ENCODE results near the gene NIPAL4. TPM values are rescaled to one million over a fixed set of nuclear protein-coding genes. Genes with fewer than 3 reads are reported as not detected.

The NIPAL4 gene
- total and polyA plus RNA-seq, 9 donors = 0.08 to 1.0 (median 0.34) TPM

DNA sequence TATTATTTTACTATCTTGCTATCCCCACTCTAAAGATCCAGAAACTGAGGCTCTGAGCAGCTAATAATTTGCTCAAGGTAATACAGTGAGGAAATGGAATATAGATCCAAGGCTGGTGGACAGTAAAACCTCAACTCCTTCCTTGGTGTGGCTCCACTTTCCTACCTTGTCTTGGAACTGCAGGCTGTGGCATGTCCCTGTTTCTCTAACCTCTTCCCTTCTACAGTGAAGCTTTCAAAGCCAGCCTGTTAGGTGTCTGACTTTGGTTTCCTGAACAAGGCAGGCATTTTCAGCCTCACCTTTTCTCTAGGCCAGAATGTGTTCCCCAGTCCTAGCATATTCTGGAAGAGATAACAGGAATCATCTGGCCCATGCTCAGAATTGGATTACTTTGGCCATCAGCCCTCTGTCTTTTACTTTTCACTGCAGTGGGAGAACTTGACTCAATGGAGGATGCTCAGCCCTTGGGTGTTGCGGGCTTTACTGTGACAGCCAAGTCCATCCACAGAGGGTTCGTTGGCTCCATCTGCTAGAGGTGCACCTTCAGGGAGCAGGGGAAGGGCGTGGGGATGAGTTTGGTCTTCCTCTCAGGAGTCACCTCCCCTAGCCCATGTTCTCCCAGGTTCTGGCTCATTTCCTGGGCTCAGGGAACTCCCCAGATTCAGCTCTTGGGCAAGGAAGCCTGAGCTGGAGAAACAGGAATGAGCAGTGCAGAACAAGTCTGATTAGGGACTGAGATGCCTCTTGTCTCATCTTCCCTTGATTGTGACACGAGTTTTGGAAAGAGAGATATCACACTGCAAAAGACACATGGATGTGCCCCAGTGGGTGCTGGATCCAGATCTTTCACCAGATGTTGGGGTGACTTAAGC, 1.1 kb downstream of the NIPAL4 start:
- 69% methylated on average over 3 of the region's 4 CpGs for WGBS (ENCODE audit: insufficient coverage)
- no peaks in the 10 kb centered on the region for H3K36me3 ChIP-seq (ENCODE audit: control insufficient read depth, insufficient read depth, low read length)
- no peak overlapping the region for H3K4me3 ChIP-seq (ENCODE audit: low read length)
- peaks cover 9% of the 10 kb centered on the region for H3K4me1 ChIP-seq (ENCODE audit: control insufficient read depth, insufficient read depth, low read length)
- no peak overlapping the region for H3K27ac ChIP-seq (ENCODE audit: low read length)
- no peaks in the 10 kb centered on the region for H3K9me3 ChIP-seq (replicated peaks; ENCODE audit: control insufficient read depth, low read depth, low read length)
- H3K27me3 ChIP-seq (ENCODE audit: control insufficient read depth, insufficient read depth, low read length) = peaks cover 25% of the 10 kb centered on the region
- no peak for DNase-seq

- no peaks in the 10 kb centered on the region for H3K36me3 ChIP-seq (ENCODE audit: control insufficient read depth, insufficient read depth, low read length)
- H3K27ac ChIP-seq (ENCODE audit: low read length) = no peak overlapping the region
- H3K9me3 ChIP-seq (replicated peaks; ENCODE audit: control insufficient read depth, low read depth, low read length) = no peaks in the 10 kb centered on the region
- no peak overlapping the region for H3K4me3 ChIP-seq (ENCODE audit: low read length)
- WGBS (ENCODE audit: insufficient coverage) = 95% methylated on average over 7 of the region's 8 CpGs
- H3K4me1 ChIP-seq (ENCODE audit: control insufficient read depth, insufficient read depth, low read length) = peaks cover 9% of the 10 kb centered on the region
- no peak for DNase-seq
- peaks cover 25% of the 10 kb centered on the region for H3K27me3 ChIP-seq (ENCODE audit: control insufficient read depth, insufficient read depth, low read length)
Measured at GRCh38 chr5:157463081-157463480, 3.1 kb downstream of the NIPAL4 start.

GRCh38 chr5:157463621-157464518, 3.9 kb downstream of the NIPAL4 start:
- Histone ChIP-seq H3K27me3 (ENCODE audit: control insufficient read depth, insufficient read depth, low read length) (peaks cover 25% of the 10 kb centered on the region), H3K9me3 (replicated peaks; ENCODE audit: control insufficient read depth, low read depth, low read length) (no peaks in the 10 kb centered on the region), H3K27ac (ENCODE audit: low read length) (no peak overlapping the region), H3K36me3 (ENCODE audit: control insufficient read depth, insufficient read depth, low read length) (no peaks in the 10 kb centered on the region), H3K4me1 (ENCODE audit: control insufficient read depth, insufficient read depth, low read length) (peaks cover 9% of the 10 kb centered on the region), H3K4me3 (ENCODE audit: low read length) (no peak overlapping the region)
- no peak for DNase-seq
- 59% methylated on average over 6 of the region's 9 CpGs for WGBS (ENCODE audit: insufficient coverage)

DNA sequence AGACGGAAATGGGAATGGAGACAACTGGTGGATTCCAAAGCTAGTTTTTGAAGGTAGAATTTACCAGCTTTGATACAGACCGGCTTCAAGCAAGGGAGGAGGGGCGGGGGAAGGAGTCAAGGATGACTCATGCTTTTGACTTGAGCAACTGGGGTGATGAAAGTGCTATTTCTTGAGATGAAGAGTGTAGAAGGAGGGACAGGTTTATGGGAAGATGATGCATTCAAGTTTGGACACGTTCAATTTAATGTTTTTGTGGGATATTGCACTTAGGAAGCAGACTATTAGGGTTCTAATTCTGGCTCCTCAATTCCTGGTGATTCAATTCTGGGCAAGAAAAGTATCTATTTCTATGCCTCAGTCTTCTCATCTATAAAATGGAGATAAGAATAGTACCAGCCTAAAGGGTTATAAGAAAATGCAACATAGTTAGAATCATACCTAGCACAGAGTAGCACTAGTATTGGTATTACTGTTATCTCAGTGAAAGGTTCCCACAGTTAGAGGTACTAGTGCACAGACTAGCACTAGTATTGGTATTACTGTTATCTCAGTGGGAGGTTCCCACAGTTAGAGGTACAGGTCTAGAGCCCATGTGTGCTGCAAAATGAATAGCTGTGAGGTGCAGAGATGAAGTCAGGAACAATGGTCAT, 4.6 kb downstream of the NIPAL4 start:
- 26% methylated on average over 4 of the region's 4 CpGs for WGBS (ENCODE audit: insufficient coverage)
- no peak for DNase-seq

GRCh38 chr5:157468293-157468965, 8.4 kb downstream of the NIPAL4 start:
- no peaks in the 10 kb centered on the region for H3K9me3 ChIP-seq (replicated peaks; ENCODE audit: control insufficient read depth, low read depth, low read length)
- peaks cover 8% of the 10 kb centered on the region for H3K4me1 ChIP-seq (ENCODE audit: control insufficient read depth, insufficient read depth, low read length)
- H3K27me3 ChIP-seq (ENCODE audit: control insufficient read depth, insufficient read depth, low read length) = no peaks in the 10 kb centered on the region
- WGBS (ENCODE audit: insufficient coverage) = 85% methylated on average over 13 of the region's 13 CpGs
- H3K4me3 ChIP-seq (ENCODE audit: low read length) = no peak overlapping the region
- H3K27ac ChIP-seq (ENCODE audit: low read length) = no peak overlapping the region
- peaks cover 2% of the 10 kb centered on the region for H3K36me3 ChIP-seq (ENCODE audit: control insufficient read depth, insufficient read depth, low read length)
- DNase-seq = no peak

More for the DNA sequence above, 4.6 kb downstream of the NIPAL4 start:
- Histone ChIP-seq H3K4me3 (ENCODE audit: low read length) (no peak overlapping the region), H3K36me3 (ENCODE audit: control insufficient read depth, insufficient read depth, low read length) (no peaks in the 10 kb centered on the region), H3K9me3 (replicated peaks; ENCODE audit: control insufficient read depth, low read depth, low read length) (no peaks in the 10 kb centered on the region), H3K27ac (ENCODE audit: low read length) (no peak overlapping the region), H3K4me1 (ENCODE audit: control insufficient read depth, insufficient read depth, low read length) (peaks cover 9% of the 10 kb centered on the region), H3K27me3 (ENCODE audit: control insufficient read depth, insufficient read depth, low read length) (peaks cover 24% of the 10 kb centered on the region)

DNA sequence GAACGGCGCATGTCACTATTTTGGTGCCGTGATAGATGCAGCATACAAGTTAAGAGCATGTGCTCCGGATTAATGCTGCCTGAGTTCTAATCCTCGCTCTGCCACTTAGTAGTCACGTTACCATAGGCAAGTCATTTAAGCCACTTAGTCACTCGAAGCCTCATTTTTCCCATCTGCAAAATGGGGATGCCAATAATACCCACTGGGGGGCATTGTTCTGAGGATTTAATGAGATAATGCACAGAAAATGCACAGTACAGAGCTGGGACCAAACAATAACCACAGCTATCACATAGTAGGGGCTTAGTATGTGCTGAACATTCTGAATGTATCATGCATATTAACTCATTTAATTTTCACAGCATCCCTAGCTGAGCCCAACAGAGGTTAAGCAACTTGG, 9.1 kb downstream of the NIPAL4 start:
- no peak for DNase-seq
- Histone ChIP-seq H3K9me3 (replicated peaks; ENCODE audit: control insufficient read depth, low read depth, low read length) (no peaks in the 10 kb centered on the region), H3K36me3 (ENCODE audit: control insufficient read depth, insufficient read depth, low read length) (peaks cover 2% of the 10 kb centered on the region), H3K4me1 (ENCODE audit: control insufficient read depth, insufficient read depth, low read length) (peaks cover 12% of the 10 kb centered on the region), H3K27ac (ENCODE audit: low read length) (no peak overlapping the region), H3K4me3 (ENCODE audit: low read length) (no peak overlapping the region), H3K27me3 (ENCODE audit: control insufficient read depth, insufficient read depth, low read length) (no peaks in the 10 kb centered on the region)
- 85% methylated on average over 5 of the region's 7 CpGs for WGBS (ENCODE audit: insufficient coverage)

DNA sequence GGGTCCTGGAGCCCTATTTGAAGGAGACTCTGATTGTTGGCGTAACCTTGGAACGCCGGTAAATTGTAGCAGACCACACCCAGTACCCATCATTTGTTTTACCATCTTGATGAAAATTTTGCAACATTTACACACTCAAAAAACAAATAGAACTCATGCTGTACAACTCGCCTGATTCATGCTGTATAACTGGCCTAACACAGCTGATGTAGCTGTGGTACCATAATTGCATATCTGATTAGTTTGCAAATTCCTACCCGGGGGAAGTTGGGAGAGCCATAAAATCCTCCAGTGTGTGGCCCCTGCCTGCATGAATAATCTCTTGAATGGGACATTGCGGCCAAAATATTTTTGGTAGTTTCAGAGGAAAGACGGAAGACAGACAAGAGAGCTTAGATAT, 9.7 kb downstream of the NIPAL4 start:
- H3K4me3 ChIP-seq (ENCODE audit: low read length) = no peak overlapping the region
- no peak overlapping the region for H3K27ac ChIP-seq (ENCODE audit: low read length)
- peaks cover 2% of the 10 kb centered on the region for H3K36me3 ChIP-seq (ENCODE audit: control insufficient read depth, insufficient read depth, low read length)
- WGBS (ENCODE audit: insufficient coverage) = 20% methylated on average over 1 of the region's 7 CpGs
- no peaks in the 10 kb centered on the region for H3K9me3 ChIP-seq (replicated peaks; ENCODE audit: control insufficient read depth, low read depth, low read length)
- no peaks in the 10 kb centered on the region for H3K27me3 ChIP-seq (ENCODE audit: control insufficient read depth, insufficient read depth, low read length)
- DNase-seq = no peak
- H3K4me1 ChIP-seq (ENCODE audit: control insufficient read depth, insufficient read depth, low read length) = peaks cover 14% of the 10 kb centered on the region

DNA sequence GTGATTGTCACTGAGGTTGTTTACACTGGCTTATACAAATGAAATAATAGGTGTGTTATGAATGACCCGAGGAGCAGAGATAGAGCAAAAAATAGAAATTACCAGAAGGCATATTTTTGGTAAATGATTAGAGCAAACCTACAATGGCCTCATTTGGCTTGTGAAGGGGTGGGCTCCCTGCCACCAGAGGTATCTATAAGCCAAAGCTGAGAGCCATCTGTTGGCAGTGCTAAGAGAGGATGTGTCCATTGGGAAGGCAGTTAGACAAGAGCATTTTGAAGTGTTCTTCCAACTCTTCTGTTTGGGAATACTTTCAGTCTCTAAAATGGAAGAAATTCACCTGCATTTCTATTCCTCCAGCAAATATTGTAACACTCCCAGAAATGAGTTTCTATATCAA, 10.6 kb downstream of the NIPAL4 start:
- no CpG with 5 or more reads among the region's 1 CpG for WGBS (ENCODE audit: insufficient coverage)
- Histone ChIP-seq H3K4me3 (ENCODE audit: low read length) (no peak overlapping the region), H3K4me1 (ENCODE audit: control insufficient read depth, insufficient read depth, low read length) (peaks cover 14% of the 10 kb centered on the region), H3K27ac (ENCODE audit: low read length) (no peak overlapping the region), H3K36me3 (ENCODE audit: control insufficient read depth, insufficient read depth, low read length) (peaks cover 2% of the 10 kb centered on the region), H3K9me3 (replicated peaks; ENCODE audit: control insufficient read depth, low read depth, low read length) (no peaks in the 10 kb centered on the region), H3K27me3 (ENCODE audit: control insufficient read depth, insufficient read depth, low read length) (no peaks in the 10 kb centered on the region)
- DNase-seq = no peak

DNA sequence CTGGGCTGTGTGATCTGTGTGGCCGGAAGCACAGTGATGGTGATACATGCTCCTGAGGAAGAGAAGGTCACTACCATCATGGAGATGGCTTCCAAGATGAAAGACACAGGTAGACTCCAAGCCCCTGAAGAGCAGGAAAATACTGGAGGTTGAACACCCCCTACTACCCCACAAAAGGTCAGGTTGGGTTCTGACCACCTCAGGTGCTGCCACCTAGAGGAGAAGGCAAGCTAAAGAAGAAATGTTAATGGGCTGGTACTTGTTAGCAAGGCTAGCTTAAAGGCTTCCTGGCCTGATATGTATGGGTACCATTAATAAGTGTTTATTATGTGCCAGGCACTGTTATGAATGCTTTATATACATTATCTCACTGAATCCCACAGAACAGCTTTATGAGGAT, 11.7 kb downstream of the NIPAL4 start:
- DNase-seq = no peak
- peaks cover 14% of the 10 kb centered on the region for H3K4me1 ChIP-seq (ENCODE audit: control insufficient read depth, insufficient read depth, low read length)
- no peak overlapping the region for H3K4me3 ChIP-seq (ENCODE audit: low read length)
- WGBS (ENCODE audit: insufficient coverage) = no CpG with 5 or more reads among the region's 1 CpG
- no peaks in the 10 kb centered on the region for H3K27me3 ChIP-seq (ENCODE audit: control insufficient read depth, insufficient read depth, low read length)
- H3K27ac ChIP-seq (ENCODE audit: low read length) = no peak overlapping the region
- no peaks in the 10 kb centered on the region for H3K9me3 ChIP-seq (replicated peaks; ENCODE audit: control insufficient read depth, low read depth, low read length)
- H3K36me3 ChIP-seq (ENCODE audit: control insufficient read depth, insufficient read depth, low read length) = peaks cover 4% of the 10 kb centered on the region

Data from muscle of leg (tissue), 11 donors.